Measurements from ENCODE around the gene PTP4A1.
A peak's percentile ranks its signal among the peaks of the same experiment; 100 is the strongest.

The PTP4A1 gene

DNA sequence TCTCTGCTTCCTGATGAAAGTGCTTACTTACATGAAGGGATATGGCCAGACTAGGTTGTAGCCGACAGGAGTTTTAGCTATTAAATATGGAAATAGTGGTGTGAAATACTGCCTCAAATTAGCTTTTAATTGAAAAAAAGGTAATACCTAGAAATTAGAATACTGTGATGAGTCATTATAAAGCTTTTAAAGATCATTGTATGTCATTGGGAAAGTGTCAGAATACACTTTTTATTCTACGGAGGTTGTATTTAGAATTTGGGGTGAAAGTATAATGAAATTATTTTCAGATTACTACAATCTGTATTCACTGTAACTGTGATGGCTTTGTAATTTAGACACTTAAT is 2.2 kb downstream of the PTP4A1 start:
- peaks cover 15% of the 10 kb centered on the region for H3K36me3 Mint-ChIP-seq (ENCODE audit: low read depth)
- H3K4me1 Mint-ChIP-seq: peaks cover 44% of the 10 kb centered on the region
- peak overlapping the region; percentile 99 for H3K27ac Mint-ChIP-seq
- H3K9me3 Mint-ChIP-seq: no peaks in the 10 kb centered on the region
- H3K27me3 Mint-ChIP-seq (ENCODE audit: low read depth, poor library complexity): peaks cover 6% of the 10 kb centered on the region
- DNase-seq: no peak
- peak overlapping the region; percentile 97 for H3K4me3 Mint-ChIP-seq
- peak; percentile 31 for TF ChIP-seq CTCF (IDR thresholded peaks at IDR 0.05)

DNA sequence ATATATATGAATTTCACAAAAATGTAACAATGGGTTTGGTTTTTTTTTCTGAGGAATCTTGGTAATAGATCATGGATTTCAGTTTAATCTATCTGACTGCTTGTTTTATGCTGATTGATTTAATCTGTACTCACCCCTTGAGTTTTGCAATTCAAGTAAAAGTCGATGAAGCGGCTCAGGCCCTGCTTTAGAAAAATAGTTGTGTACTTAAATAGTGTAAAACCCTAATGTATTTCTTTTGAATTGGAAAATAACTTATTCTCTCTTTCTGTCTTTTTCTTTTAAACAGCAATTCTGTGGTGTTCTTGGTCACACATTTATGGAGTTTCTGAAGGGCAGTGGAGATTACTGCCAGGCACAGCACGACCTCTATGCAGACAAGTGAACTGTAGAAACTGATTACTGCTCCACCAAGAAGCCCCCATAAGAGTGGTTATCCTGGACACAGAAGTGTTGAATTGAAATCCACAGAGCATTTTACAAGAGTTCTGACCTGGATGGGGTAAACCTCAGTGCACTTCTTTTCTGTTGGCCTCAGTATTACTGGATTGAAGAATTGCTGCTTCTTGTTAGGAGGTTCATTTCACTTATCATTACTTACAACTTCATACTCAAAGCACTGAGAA is 4.0 kb downstream of the PTP4A1 start:
- Mint-ChIP-seq H3K4me3 (peak overlapping the region; percentile 65), H3K36me3 (ENCODE audit: low read depth) (peaks cover 33% of the 10 kb centered on the region), H3K27me3 (ENCODE audit: low read depth, poor library complexity) (peaks cover 3% of the 10 kb centered on the region), H3K9me3 (no peaks in the 10 kb centered on the region), H3K27ac (peak overlapping the region; percentile 19), H3K4me1 (peaks cover 36% of the 10 kb centered on the region)
- TF ChIP-seq CTCF (IDR thresholded peaks at IDR 0.05): no peak
- DNase-seq: no peak

DNA sequence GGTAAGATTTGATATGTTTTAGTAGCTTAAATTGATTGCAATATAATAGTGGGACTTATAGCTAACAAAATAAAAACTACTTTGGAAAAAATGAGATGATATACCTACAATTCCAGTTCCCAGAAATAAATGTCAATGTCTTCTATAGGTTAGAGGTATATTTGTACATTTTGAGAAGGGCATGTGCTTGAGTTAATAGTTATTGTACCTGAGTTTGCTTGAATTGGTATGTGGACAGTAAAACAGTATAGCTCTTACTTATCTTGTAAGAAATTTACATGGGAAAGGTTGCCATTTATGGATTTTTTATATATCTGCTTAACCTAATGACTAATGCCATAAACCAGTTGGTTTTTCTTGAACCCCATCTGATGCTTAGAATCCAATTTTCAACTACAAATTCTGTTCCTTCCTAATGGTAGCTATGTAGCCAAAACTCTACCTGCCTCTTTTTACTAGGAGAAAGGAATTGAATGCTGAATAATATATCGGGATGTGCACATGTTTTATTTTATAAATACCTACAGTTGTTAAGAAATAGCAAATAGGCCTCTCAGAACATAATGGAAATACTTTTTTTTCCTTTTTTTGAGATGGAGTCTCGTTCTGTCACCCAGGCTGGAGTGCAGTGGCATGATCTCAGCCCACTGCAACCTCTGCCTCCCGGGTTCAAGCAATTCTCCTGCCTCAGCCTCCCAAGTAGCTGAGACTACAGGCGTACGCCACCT is 4.9 kb downstream of the PTP4A1 start:
- no peaks in the 10 kb centered on the region for H3K27me3 Mint-ChIP-seq (ENCODE audit: low read depth, poor library complexity)
- no peak overlapping the region for H3K4me3 Mint-ChIP-seq
- H3K9me3 Mint-ChIP-seq: no peaks in the 10 kb centered on the region
- DNase-seq: no peak
- H3K36me3 Mint-ChIP-seq (ENCODE audit: low read depth): peaks cover 39% of the 10 kb centered on the region
- peaks cover 29% of the 10 kb centered on the region for H3K4me1 Mint-ChIP-seq
- TF ChIP-seq CTCF (IDR thresholded peaks at IDR 0.05): no peak
- no peak overlapping the region for H3K27ac Mint-ChIP-seq

- DNase-seq: no peak
- no peak for TF ChIP-seq CTCF (IDR thresholded peaks at IDR 0.05)
- Mint-ChIP-seq H3K9me3 (no peaks in the 10 kb centered on the region), H3K4me3 (no peak overlapping the region), H3K36me3 (ENCODE audit: low read depth) (peaks cover 45% of the 10 kb centered on the region), H3K4me1 (peaks cover 29% of the 10 kb centered on the region), H3K27ac (no peak overlapping the region), H3K27me3 (ENCODE audit: low read depth, poor library complexity) (no peaks in the 10 kb centered on the region)
Measured at GRCh38 chr6:63578757-63579156, 6.5 kb downstream of the PTP4A1 start.

GRCh38 chr6:63579937-63580703 is 7.8 kb downstream of the PTP4A1 start:
- Mint-ChIP-seq H3K27me3 (ENCODE audit: low read depth, poor library complexity) (no peaks in the 10 kb centered on the region), H3K36me3 (ENCODE audit: low read depth) (peaks cover 45% of the 10 kb centered on the region), H3K9me3 (no peaks in the 10 kb centered on the region), H3K4me3 (no peak overlapping the region), H3K27ac (no peak overlapping the region), H3K4me1 (peaks cover 15% of the 10 kb centered on the region)
- DNase-seq: no peak
- no peak for TF ChIP-seq CTCF (IDR thresholded peaks at IDR 0.05)

Measured in nephron progenitor cell (in vitro differentiated cells).